Activated CD4-positive, alpha-beta T cell treated with anti-CD3 and anti-CD28 coated beads, Interleukin-2, Interleukin-6, amounts not matched to agents 100 ng/mL and 50 ng/mL, durations not matched to agents 16 hours and 8 hours (primary cell): ENCODE measurements around the gene GPHN.
A peak's percentile ranks its signal among the peaks of the same experiment; 100 is the strongest.

Experiments
- DNase-seq: peaks from one replicate; pipeline ENCODE4 v3.0.0-alpha.2; 2020

Gene GPHN

DNA sequence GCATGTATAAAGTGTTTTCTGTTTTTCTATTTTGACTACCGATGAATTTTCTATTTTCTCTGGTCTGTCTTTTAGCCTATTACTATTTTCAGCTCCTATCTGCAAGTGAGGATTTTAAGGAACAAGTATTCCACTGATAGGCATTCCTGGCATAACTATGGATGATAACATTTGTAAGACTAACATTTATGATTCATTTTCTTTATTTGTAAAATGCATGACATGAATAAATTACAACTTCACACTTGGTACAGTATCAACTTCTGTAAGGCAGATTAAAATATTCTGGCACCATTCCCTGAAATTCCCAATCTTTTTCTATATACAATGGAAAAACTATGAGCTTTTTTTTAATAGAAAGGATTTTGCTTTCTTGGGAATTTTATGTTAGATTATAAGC is 560.3 kb downstream of the GPHN start:
- no peak for DNase-seq

DNA sequence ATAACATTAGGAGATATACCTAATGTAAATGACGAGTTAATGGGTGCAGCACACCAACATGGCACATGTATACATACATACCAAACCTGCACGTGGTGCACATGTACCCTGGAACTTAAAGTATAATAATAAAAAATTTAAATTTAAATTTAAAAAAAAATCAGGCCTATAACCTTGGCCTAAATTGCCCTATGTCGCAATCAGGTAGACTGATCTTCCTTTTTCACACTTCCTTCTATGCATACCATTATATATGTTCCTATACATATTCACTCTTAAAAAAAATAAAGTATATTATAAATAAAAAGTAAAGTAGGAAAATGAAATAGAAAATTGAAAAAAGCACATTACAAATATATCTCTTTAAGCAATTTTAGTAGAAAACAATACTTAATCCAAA is 563.6 kb downstream of the GPHN start:
- DNase-seq = no peak

DNA sequence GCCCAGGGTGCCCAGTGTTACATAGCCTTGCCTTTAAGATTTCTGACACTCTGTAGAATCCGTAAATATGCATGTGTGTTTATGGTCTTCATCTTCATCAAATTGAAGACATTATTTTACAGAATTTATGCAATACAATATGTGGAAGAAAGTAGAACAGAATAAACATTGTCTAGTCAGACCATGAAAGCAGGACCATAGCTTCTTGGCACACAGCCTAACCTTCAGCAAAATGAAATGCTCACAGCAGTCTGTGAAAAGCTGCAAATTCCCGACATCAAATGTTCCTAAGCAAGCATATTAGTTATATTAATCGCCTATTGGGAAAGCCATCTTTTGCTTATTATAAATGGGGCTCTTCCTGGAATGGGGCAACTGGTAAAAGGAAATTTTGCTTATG is 570.0 kb downstream of the GPHN start:
- DNase-seq = no peak

DNA sequence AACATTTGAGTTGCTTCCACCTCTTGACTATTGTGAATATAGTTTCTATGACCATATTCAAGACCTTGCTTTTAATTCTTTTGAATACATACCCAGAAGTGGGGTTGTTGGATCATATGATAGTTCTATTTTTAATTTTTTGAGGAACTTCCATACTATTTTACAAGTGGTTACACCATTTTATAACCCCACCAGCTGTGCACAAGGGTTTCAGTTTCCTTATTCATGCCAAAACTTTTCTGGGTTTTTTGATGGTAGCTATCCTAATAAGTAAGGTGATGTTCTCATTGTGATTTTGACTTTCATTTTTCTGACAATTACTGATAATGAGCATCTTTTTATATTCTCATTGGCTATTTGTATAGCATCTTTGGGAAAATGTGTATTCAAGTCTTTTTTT is 571.9 kb downstream of the GPHN start:
- DNase-seq = no peak

GRCh38 chr14:67108230-67108629 is 600.3 kb downstream of the GPHN start:
- no peak for DNase-seq

DNA sequence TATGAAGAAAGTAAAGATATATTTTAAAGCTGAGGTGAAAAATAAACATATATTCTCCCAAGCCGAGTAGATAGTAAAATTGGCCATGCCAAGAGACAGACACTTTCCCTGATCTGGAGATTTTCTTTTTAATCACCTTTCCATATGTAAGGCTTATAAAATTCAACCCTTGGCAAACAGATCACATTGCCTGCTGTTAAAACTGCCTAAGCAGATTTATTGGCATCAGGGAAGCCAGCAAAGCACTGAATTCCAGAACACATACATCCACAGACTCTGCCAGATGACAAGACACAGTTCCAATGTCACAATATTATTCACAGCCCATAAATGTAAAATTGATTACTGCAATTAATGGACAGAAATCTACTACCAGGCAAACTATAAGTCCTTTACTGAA is 603.1 kb downstream of the GPHN start:
- DNase-seq = no peak

DNA sequence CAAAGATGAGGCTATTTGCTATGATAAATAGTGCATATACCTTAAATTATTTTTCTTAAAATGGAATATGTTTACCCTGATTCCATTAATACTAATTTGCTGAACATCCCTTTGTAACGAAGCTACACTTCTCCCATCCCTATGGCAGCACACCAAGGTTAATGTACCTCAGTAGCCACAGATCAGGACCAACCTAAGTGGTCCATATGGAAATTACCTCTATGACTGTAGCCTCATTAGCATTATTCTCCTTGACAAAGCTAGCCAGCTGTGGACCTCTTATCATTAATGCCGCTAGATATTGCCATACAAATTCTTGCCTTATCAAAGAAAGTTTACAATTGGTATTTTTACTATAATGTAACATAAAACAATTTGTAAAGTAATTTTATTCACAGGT is 604.4 kb downstream of the GPHN start:
- no peak for DNase-seq

GRCh38 chr14:67127174-67127573 is 619.2 kb downstream of the GPHN start:
- no peak for DNase-seq

DNA sequence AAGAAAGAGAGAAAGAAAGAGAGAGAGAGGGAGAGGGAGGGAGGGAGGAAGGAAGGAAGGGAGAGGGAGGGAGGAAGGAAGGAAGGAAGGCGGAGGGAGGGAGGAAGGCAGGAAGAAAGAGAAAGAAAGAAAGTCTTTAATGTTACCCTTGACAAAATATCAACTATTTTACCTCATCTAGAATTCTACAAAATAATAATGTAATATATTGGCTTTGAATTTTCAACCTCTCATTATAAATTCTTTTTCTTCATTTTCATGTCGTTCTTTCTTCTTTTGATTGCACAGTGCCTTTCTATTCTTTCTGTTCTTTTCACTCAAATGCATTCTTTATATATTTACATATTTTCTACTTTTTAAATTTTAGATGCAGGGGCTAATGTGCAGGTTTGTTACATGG is 621.8 kb downstream of the GPHN start:
- DNase-seq = no peak

GRCh38 chr14:67131691-67132090 is 623.7 kb downstream of the GPHN start:
- no peak for DNase-seq

DNA sequence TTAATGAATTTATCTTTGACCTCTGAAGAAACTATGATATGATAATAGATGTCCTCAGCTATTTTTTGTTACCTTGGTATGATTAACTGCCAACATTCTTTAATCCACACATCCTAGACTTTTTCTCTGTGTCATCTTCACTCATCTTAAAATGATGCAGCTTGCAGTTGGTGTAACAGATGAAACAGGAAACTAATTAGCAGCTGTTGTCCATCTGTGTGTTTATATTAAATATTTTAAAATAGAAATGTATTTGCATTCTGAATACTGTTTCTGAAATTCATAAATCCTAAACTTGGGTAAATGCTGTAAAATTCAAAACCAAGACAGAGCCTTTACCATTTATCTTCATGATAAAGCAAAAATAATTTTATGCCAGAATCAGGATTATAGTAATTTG is 625.2 kb downstream of the GPHN start:
- DNase-seq = no peak

DNA sequence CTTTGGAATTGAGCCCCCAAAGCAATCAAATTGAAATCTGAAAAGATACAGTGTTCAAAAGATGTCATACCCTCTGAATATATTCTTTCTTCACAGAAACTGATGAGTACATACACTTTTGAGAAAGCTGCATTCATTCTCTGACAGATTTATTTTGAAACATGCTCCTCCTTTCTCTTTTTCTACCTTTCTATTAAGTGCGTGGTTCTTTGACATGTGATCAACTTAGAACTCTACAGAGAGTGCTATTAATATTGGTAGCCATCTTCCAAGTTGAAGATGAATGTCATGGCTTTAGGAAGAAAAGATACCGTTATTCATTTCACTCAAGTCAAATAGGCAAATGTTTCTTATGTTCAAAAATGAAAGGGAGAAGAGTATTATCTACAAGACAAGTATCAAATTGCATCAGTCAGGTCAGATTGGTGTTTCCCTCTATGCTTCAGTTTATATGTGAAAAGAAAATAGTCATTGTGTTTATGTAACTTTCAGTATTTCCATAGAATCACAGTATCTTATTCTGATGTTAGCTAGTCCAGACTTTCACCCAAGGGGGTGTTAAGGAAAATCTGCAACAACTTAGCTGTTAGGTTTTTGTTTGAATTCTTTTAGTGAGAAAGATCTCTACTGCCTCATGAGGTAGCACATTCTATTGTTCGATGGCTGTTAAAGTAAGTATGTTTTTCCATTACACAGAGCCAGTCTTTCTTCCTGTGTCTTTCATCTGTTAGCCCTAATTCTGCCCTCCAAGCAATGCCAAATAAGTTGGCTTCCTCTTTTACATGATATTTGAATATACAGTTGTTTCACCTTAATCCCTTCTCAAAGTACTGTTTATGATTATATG is 625.9 kb downstream of the GPHN start:
- peak; percentile 13 for DNase-seq

- no peak for DNase-seq
Observed at GRCh38 chr14:67137744-67138371, 629.9 kb downstream of the GPHN start.

DNA sequence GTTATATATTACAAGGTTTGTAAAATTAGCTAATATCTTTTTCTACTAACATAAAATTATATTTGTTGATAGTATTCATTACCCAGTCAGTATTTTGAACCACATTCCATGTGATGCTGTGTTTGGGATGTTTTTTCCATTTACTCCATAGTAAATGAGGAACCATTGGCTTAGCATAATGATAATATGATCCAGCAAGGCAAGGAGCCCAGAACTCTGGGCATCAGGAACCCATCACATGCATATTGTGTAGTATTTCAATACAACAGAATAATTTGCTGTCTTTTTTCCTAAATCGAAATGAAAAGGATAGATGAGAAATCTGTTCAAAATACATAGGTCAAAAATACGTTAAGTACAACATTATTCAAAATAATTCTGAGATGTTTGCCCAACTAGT is 632.6 kb downstream of the GPHN start:
- DNase-seq = no peak

DNA sequence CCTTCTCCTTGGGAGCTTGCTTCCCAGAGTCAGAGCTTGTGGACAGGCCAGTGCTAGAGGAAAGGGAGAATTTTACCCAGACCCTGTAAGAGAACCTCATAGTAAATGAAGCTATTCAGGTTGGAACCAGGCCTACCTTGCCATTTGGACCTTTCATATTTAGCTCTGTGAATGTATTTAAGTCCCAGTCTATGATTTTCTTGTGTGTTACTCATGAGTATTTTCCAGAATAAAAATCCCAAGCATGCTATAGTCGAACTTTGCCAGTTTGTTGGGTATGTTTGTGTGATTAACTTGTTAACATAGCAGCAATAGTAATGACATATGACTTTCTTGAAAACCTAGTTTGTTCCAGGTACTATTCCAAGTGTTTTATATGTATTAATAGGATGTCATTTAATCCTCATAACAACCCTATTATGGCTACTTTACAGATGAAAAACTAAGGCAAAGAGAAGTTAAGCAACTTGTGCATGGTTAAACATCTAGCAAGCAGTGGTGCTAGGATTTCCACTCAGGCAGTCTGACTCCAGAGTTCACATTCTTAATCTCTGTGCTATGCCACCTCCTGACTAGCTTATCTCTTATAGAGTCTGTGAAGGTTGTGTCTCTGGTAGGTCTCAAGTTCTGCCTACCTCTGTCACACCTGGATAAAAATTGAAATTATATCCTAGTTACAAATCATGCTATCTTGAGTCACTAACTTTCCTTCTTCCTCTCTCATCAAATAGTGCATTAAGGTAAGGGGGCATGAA is 633.4 kb downstream of the GPHN start:
- no peak for DNase-seq

GRCh38 chr14:67151082-67151666 is 643.2 kb downstream of the GPHN start:
- no peak for DNase-seq

DNA sequence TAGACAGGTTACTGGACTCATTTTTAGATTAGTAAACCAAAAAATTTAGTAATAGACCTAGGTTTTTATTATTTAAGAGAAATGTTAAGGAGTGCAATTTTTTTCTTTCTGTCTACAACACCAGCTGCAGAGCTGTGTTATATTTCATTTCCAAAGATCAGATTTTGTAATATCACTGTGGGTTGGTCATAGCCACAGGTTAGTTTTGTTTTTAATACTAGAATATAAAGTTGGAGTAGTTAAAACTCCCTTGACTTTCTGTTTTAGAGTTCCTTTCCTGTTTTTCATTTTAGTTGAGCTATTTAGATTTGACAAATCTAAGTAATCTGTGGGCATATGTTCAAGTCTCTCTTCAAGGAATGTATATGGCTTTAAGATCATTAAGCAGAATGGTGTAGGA is 650.6 kb downstream of the GPHN start:
- peak; percentile 66 for DNase-seq

GRCh38 chr14:67162385-67162784 is 654.4 kb downstream of the GPHN start:
- DNase-seq = no peak

DNA sequence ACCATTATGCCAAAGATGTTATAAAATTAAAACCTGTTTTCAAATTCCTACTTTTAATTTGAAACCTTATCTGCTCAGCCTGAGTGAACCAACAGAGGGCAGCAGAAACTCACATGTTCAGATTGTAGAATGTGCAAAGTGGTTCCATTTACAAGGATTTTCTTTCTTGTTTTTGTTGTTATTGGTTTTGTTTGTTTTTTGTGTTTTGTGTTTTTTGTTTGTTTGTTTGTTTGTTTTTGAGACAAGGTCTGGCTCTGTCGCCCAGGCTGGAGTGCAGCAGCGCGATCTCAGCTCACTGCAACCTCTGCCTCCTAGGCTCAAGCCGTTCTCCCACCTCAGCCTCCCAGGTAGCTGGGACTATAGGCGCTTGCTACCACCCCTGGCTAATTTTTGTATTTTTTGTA is 658.5 kb downstream of the GPHN start:
- peak; percentile 59 for DNase-seq

DNA sequence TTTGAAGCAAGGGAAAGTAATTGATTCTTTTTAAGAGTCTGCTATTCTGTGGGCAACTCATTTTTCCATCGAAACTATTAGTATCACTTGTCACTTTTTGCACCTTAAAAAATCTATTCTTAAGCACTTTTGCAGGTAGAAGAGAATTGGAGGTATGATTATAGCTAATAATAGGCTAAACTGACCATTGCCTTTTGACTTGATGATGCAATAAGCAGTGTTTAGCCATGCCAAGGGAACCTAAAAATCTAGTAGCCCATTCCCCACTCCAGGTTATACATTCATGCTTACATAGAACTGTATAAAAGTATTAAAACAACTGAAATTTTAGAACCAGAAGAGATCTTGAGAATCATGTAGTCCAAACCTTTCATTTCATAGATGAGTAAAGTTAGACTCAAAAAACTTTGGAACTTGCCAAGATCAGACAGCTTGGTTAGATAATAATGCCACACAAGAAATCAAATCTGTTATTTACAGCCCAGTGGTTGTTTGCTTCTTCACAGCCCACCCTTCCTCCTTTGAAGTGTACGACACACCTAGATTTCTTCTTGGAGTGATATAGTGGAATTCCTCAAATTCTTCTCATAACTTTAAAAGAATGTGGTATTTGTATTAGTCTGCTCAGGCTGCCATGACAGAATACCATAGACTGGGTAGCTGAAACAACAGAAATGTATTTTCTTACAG is 659.6 kb downstream of the GPHN start:
- DNase-seq = no peak

GRCh38 chr14:67168110-67168441 is 660.1 kb downstream of the GPHN start:
- DNase-seq = no peak

DNA sequence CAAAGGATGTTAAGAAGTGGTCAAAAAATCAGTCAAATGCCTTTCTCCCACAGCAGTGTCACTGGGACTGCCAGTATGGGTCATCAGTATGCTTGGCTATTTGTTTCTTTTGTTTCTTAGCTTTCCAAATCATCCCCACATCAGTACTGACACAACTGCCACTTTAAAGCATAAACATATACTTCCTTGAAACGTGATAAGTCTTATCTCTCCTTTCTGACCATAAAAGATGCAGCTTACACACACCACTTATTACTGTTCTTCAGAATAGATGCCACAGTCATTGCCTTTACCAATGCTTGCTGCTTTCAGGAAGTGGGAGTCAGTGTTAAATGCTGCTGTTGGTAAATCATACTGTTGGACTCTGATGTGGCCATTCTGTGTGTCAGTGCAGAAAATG is 662.7 kb downstream of the GPHN start:
- peak; percentile 24 for DNase-seq

GRCh38 chr14:67172056-67172455 is 664.1 kb downstream of the GPHN start:
- no peak for DNase-seq
